Upper lobe of right lung (tissue), 1 donor: ENCODE measurements around the gene GPX5. TPM values are rescaled to one million over a fixed set of nuclear protein-coding genes. Genes with fewer than 3 reads are reported as not detected.

Experiments
- ATAC-seq: fragments of 200-7000 bp; cut with Tn5 transposase; one replicate; pipeline ENCODE4 v1.9.1; 2020; ENCODE audit warnings: mild to moderate bottlenecking, moderate library complexity
- DNase-seq: peaks from one replicate; pipeline ENCODE4 v3.0.0-alpha.2; 2020
- H3K27ac ChIP-seq: fragments of 200-600 bp; one replicate; pipeline ENCODE4 v1.8.0; 2022
- H3K27me3 ChIP-seq: fragments of 200-600 bp; one replicate; pipeline ENCODE4 v1.8.0; 2022; ENCODE audit warnings: mild to moderate bottlenecking
- H3K36me3 ChIP-seq: fragments of 200-600 bp; one replicate; pipeline ENCODE4 v1.8.0; 2022
- H3K4me1 ChIP-seq: fragments of 200-600 bp; one replicate; pipeline ENCODE4 v1.8.0; 2022
- H3K4me3 ChIP-seq: fragments of 200-600 bp; one replicate; pipeline ENCODE4 v1.8.0; 2022; ENCODE audit warnings: mild to moderate bottlenecking
- H3K9me3 ChIP-seq: fragments of 200-600 bp; one replicate; pipeline ENCODE4 v1.8.0; 2022
- CTCF ChIP-seq: fragments of 200-600 bp; IDR thresholded peaks from one replicate; pipeline ENCODE4 v1.8.0; 2022; ENCODE audit warnings: antibody characterized with exemption
- intact Hi-C: fragments of 100-400 bp; cut with DNase I; formaldehyde crosslinking; loops from one replicate; pipeline ENCODE4 v1.11.0; 2022
- total RNA-seq: library from RNA; stranded (reverse); fragmentation: NEBNext Ultra II Directional; extraction: Animal tissue kit (Norgen Biotek cat#: 25700); gene quantifications from one replicate; pipeline ENCODE4 v1.2.1, GENCODE V29; 2021
- donor health status: DM: no; HTN: yes; CAD: no; lungs with severe emphysema.

The GPX5 gene
- total RNA-seq, 1 donor from 2014 or later: not detected

DNA sequence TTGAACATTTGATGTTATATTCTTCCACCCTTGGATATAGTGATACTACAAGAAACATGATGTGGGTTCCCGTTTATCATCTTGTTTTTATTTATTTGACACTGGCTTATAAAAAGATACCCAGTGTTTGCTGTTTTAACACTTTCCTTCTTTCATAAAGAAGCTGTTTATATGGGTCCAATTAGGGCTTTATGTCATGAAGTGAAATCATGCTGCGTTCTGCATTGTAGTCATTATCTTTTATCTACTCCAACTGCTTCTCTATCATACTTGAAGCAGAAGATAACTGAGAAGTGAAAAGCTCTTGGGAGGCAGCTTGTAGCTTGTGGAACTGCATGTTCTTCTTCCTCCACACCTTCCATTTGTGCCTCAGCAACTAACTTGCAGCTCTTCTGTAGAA, 57.8 kb downstream of the GPX5 start:
- no peak for TF ChIP-seq CTCF
- Histone ChIP-seq H3K4me1 (no peaks in the 10 kb centered on the region), H3K36me3 (no peaks in the 10 kb centered on the region), H3K9me3 (no peaks in the 10 kb centered on the region), H3K27me3 (peaks cover 23% of the 10 kb centered on the region), H3K4me3 (no peak overlapping the region), H3K27ac (no peak overlapping the region)
- no peak for ATAC-seq
- intact Hi-C loops: no loop called here
- no peak for DNase-seq

Other genes starting within 250 kb of the GPX5 start
- 3.1 TPM for gene PGBD1, start 244.3 kb upstream of the GPX5 start, total RNA-seq
- gene ZSCAN31, start 189.7 kb upstream of the GPX5 start, total RNA-seq: 28.5 TPM
- gene ZKSCAN3, start 175.9 kb upstream of the GPX5 start, total RNA-seq: 7.3 TPM
- 5.6 TPM for gene ZSCAN12, start 126.1 kb upstream of the GPX5 start, total RNA-seq
- gene ZSCAN23, start 82.4 kb upstream of the GPX5 start, total RNA-seq: 2.2 TPM
- gene GPX6, start 10.1 kb upstream of the GPX5 start, total RNA-seq: not detected